Mesenchymal stem cell (in vitro differentiated cells and primary cell): Measurements from ENCODE around the gene CDH4.

Experiments
- DNase-seq: peaks from one replicate; pipeline ENCODE4 v3.0.0-alpha.2; 2013
- H2AFZ ChIP-seq: one replicate; pipeline ENCODE4 v1.6.1; 2013; ENCODE audit warnings: low read depth, mild to moderate bottlenecking, control low read depth, inconsistent platforms, low read length, moderate library complexity
- H2AK5ac ChIP-seq: 2 replicates; pipeline ENCODE4 v1.6.1; 2013; ENCODE audit warnings: low read length, moderate library complexity, mild to moderate bottlenecking, inconsistent platforms; ENCODE audit not compliant: severe bottlenecking
- H2BK120ac ChIP-seq: one replicate; pipeline ENCODE4 v1.6.1; 2013; ENCODE audit warnings: low read depth, mild to moderate bottlenecking, inconsistent platforms, low read length, moderate library complexity
- H2BK12ac ChIP-seq, 2 experiments: one replicate each; pipeline ENCODE4 v1.6.1; 2013; ENCODE audit warnings: inconsistent platforms in 2 of 2, low read length in 2 of 2, mild to moderate bottlenecking in 2 of 2, moderate library complexity in 2 of 2, control low read depth in 1 of 2
- H2BK15ac ChIP-seq: one replicate; pipeline ENCODE4 v1.6.1; 2013; ENCODE audit warnings: mild to moderate bottlenecking, low read depth, inconsistent platforms; ENCODE audit not compliant: poor library complexity, severe bottlenecking
- H2BK5ac ChIP-seq: 2 replicates; pipeline ENCODE4 v1.6.1; 2013; ENCODE audit warnings: low read depth, mild to moderate bottlenecking, low read length, control low read depth, inconsistent platforms; ENCODE audit not compliant: poor library complexity, severe bottlenecking
- H3K14ac ChIP-seq, 2 experiments: one replicate each; pipeline ENCODE4 v1.6.1; 2013; ENCODE audit warnings: inconsistent platforms in 2 of 2, low read length in 2 of 2, control low read depth in 1 of 2, mild to moderate bottlenecking in 1 of 2, moderate library complexity in 1 of 2
- H3K18ac ChIP-seq, 2 experiments: one replicate each; pipeline ENCODE4 v1.6.1; 2013; ENCODE audit warnings: inconsistent platforms in 2 of 2, low read length in 2 of 2, control low read depth in 1 of 2, low read depth in 1 of 2, mild to moderate bottlenecking in 1 of 2
- H3K23ac ChIP-seq, 2 experiments: one replicate each; pipeline ENCODE4 v1.6.1; 2013; ENCODE audit warnings: inconsistent platforms in 2 of 2, low read length in 2 of 2, mild to moderate bottlenecking in 2 of 2, moderate library complexity in 2 of 2, control low read depth in 1 of 2
- H3K27ac ChIP-seq: 2 replicates; pipeline ENCODE4 v1.5.1; 2013; ENCODE audit warnings: mild to moderate bottlenecking, moderate library complexity, low read length, control low read depth, inconsistent platforms; ENCODE audit not compliant: poor library complexity, severe bottlenecking
- H3K27me3 ChIP-seq, 2 experiments: 2 replicates each; pipeline versions ENCODE4 v1.6.1 to v1.7.0; 2013; ENCODE audit warnings: low read length in 2 of 2, mild to moderate bottlenecking in 2 of 2, moderate library complexity in 2 of 2, control low read depth in 1 of 2, inconsistent platforms in 1 of 2; ENCODE audit not compliant: control insufficient read depth in 1 of 2, insufficient read depth in 1 of 2
- H3K36me3 ChIP-seq, 2 experiments: 2 replicates each; pipeline versions ENCODE4 v1.6.1 to v1.7.0; 2013; ENCODE audit warnings: low read length in 2 of 2, control low read depth in 1 of 2, inconsistent platforms in 1 of 2, low read depth in 1 of 2, mild to moderate bottlenecking in 1 of 2; ENCODE audit not compliant: insufficient read depth in 2 of 2, control insufficient read depth in 1 of 2
- H3K4ac ChIP-seq, 2 experiments: one replicate each; pipeline ENCODE4 v1.6.1; 2013; ENCODE audit warnings: inconsistent platforms in 2 of 2, low read length in 2 of 2, mild to moderate bottlenecking in 2 of 2, moderate library complexity in 2 of 2, control low read depth in 1 of 2, low read depth in 1 of 2
- H3K4me1 ChIP-seq: 2 replicates; pipeline ENCODE4 v1.6.1; 2013; ENCODE audit warnings: low read depth, low read length, control low read depth; ENCODE audit not compliant: control insufficient read depth, insufficient read depth
- H3K4me2 ChIP-seq: 2 replicates; pipeline ENCODE4 v1.6.1; 2013; ENCODE audit warnings: low read length, mild to moderate bottlenecking, inconsistent platforms; ENCODE audit not compliant: poor library complexity, severe bottlenecking
- H3K4me3 ChIP-seq, 2 experiments: 2 replicates each; pipeline versions ENCODE4 v1.5.1 to v1.7.0; 2013; ENCODE audit warnings: low read length in 2 of 2, mild to moderate bottlenecking in 2 of 2, control low read depth in 1 of 2, low read depth in 1 of 2; ENCODE audit not compliant: insufficient read depth in 1 of 2
- H3K79me1 ChIP-seq: replicated peaks from 2 replicates; pipeline ENCODE4 v1.6.1; 2013; ENCODE audit warnings: mild to moderate bottlenecking, control low read depth, low read length, inconsistent platforms; ENCODE audit not compliant: poor library complexity, severe bottlenecking
- H3K9ac ChIP-seq: 2 replicates; pipeline ENCODE4 v1.7.0; 2013; ENCODE audit warnings: mild to moderate bottlenecking, low read length, moderate library complexity
- H3K9me3 ChIP-seq: 2 replicates; pipeline ENCODE4 v1.7.0; 2013; ENCODE audit warnings: mild to moderate bottlenecking, low read length; ENCODE audit not compliant: control insufficient read depth
- H4K8ac ChIP-seq: one replicate; pipeline ENCODE4 v1.6.1; 2013; ENCODE audit warnings: inconsistent platforms, mild to moderate bottlenecking, low read length, moderate library complexity
- H4K91ac ChIP-seq: one replicate; pipeline ENCODE4 v1.6.1; 2013; ENCODE audit warnings: mild to moderate bottlenecking, low read length, inconsistent platforms
- WGBS: methylation state at CpG from one replicate; pipeline ENCODE4 v1.1.7; 2013; ENCODE audit warnings: mixed read lengths; 5-methylcytosine and 5-hydroxymethylcytosine counted together

The CDH4 gene

GRCh38 chr20:61304750-61305149 lies 52.7 kb downstream of the CDH4 start:
- H3K14ac ChIP-seq: peak overlapping the region in 1 of 2 experiments; percentile 86

GRCh38 chr20:61306937-61307475 lies 54.9 kb downstream of the CDH4 start:
- H2BK12ac ChIP-seq: no peak overlapping the region
- WGBS: 90% methylated on average over 10 of the region's 10 CpGs
- no peaks in the 10 kb centered on the region for H3K9me3 ChIP-seq
- peaks cover 4% of the 10 kb centered on the region for H3K4me1 ChIP-seq
- H2BK5ac ChIP-seq: no peak overlapping the region
- no peak overlapping the region for H2AFZ ChIP-seq
- no peak overlapping the region for H2BK15ac ChIP-seq
- no peak overlapping the region for H3K9ac ChIP-seq
- peaks cover 0 to 12% of the 10 kb centered on the region in 2 experiments for H3K27me3 ChIP-seq
- no peaks in the 10 kb centered on the region for H3K36me3 ChIP-seq
- no peak overlapping the region for H4K91ac ChIP-seq
- H3K27ac ChIP-seq: no peak overlapping the region
- no peak overlapping the region for H2BK120ac ChIP-seq
- no peak overlapping the region for H3K14ac ChIP-seq
- H3K4me2 ChIP-seq: no peak overlapping the region
- no peak overlapping the region for H4K8ac ChIP-seq
- no peak overlapping the region for H2AK5ac ChIP-seq
- H3K79me1 ChIP-seq: peaks cover 23% of the 10 kb centered on the region
- H3K23ac ChIP-seq: no peak overlapping the region
- DNase-seq: no peak
- H3K4me3 ChIP-seq: no peak overlapping the region
- H3K18ac ChIP-seq: no peak overlapping the region
- H3K4ac ChIP-seq: no peak overlapping the region

More at GRCh38 chr20:61304750-61305149, 52.7 kb downstream of the CDH4 start:
- H3K4ac ChIP-seq: peak overlapping the region in 1 of 2 experiments; percentile 26
- peak overlapping the region; percentile 63 for H4K91ac ChIP-seq
- WGBS: 90% methylated on average over 8 of the region's 8 CpGs
- H3K18ac ChIP-seq: no peak overlapping the region
- H3K9ac ChIP-seq: no peak overlapping the region
- peaks cover 4% of the 10 kb centered on the region for H3K4me1 ChIP-seq
- H3K9me3 ChIP-seq: no peaks in the 10 kb centered on the region
- no peak overlapping the region for H3K4me3 ChIP-seq
- peak overlapping the region in 1 of 2 experiments; percentile 60 for H2BK12ac ChIP-seq
- H2BK120ac ChIP-seq: no peak overlapping the region
- peaks cover 0 to 12% of the 10 kb centered on the region in 2 experiments for H3K27me3 ChIP-seq
- no peak overlapping the region for H2AK5ac ChIP-seq
- DNase-seq: no peak
- no peak overlapping the region for H2BK5ac ChIP-seq
- no peak overlapping the region for H2AFZ ChIP-seq
- no peak overlapping the region for H3K27ac ChIP-seq
- no peak overlapping the region for H4K8ac ChIP-seq
- H3K79me1 ChIP-seq: peaks cover 22% of the 10 kb centered on the region
- H2BK15ac ChIP-seq: no peak overlapping the region
- no peak overlapping the region for H3K23ac ChIP-seq
- H3K4me2 ChIP-seq: no peak overlapping the region
- no peaks in the 10 kb centered on the region for H3K36me3 ChIP-seq

- H3K4ac ChIP-seq: no peak overlapping the region
- no peak overlapping the region for H2BK12ac ChIP-seq
Measured at GRCh38 chr20:61307686-61308476, 55.8 kb downstream of the CDH4 start.

GRCh38 chr20:61308477-61308774 lies 56.4 kb downstream of the CDH4 start:
- no peak overlapping the region for H2BK12ac ChIP-seq
- H3K27me3 ChIP-seq: peaks cover 0 to 12% of the 10 kb centered on the region in 2 experiments
- no peak overlapping the region for H2BK120ac ChIP-seq
- no peak overlapping the region for H3K4me2 ChIP-seq
- 100% methylated on average over 2 of the region's 2 CpGs for WGBS
- H3K27ac ChIP-seq: no peak overlapping the region
- H3K36me3 ChIP-seq: no peaks in the 10 kb centered on the region
- no peak overlapping the region for H3K4me3 ChIP-seq
- peaks cover 4% of the 10 kb centered on the region for H3K4me1 ChIP-seq
- DNase-seq: no peak
- no peak overlapping the region for H3K18ac ChIP-seq
- peaks cover 29% of the 10 kb centered on the region for H3K79me1 ChIP-seq
- H3K4ac ChIP-seq: no peak overlapping the region
- H2AK5ac ChIP-seq: no peak overlapping the region
- no peak overlapping the region for H2AFZ ChIP-seq
- no peak overlapping the region for H4K8ac ChIP-seq
- H2BK15ac ChIP-seq: no peak overlapping the region
- no peak overlapping the region for H3K9ac ChIP-seq
- no peak overlapping the region for H3K23ac ChIP-seq
- H4K91ac ChIP-seq: no peak overlapping the region
- H2BK5ac ChIP-seq: no peak overlapping the region
- H3K14ac ChIP-seq: no peak overlapping the region
- no peaks in the 10 kb centered on the region for H3K9me3 ChIP-seq

More at GRCh38 chr20:61307686-61308476, 55.8 kb downstream of the CDH4 start:
- H3K9me3 ChIP-seq: no peaks in the 10 kb centered on the region
- H3K27ac ChIP-seq: no peak overlapping the region
- no peak overlapping the region for H3K23ac ChIP-seq
- no peak overlapping the region for H2BK120ac ChIP-seq
- H3K9ac ChIP-seq: no peak overlapping the region
- H3K27me3 ChIP-seq: peaks cover 0 to 12% of the 10 kb centered on the region in 2 experiments
- H4K8ac ChIP-seq: no peak overlapping the region
- no peak overlapping the region for H3K18ac ChIP-seq
- peaks cover 4% of the 10 kb centered on the region for H3K4me1 ChIP-seq
- no peak overlapping the region for H3K4me2 ChIP-seq
- H4K91ac ChIP-seq: no peak overlapping the region
- H3K79me1 ChIP-seq: peaks cover 28% of the 10 kb centered on the region
- no peak overlapping the region for H2AK5ac ChIP-seq
- no peak overlapping the region for H2AFZ ChIP-seq
- no peak overlapping the region for H3K4me3 ChIP-seq
- no peaks in the 10 kb centered on the region for H3K36me3 ChIP-seq
- no peak overlapping the region for H3K14ac ChIP-seq
- no peak overlapping the region for H2BK5ac ChIP-seq
- DNase-seq: no peak
- no peak overlapping the region for H2BK15ac ChIP-seq
- WGBS: 91% methylated on average over 15 of the region's 15 CpGs
